Measurements from ENCODE around the gene CHST3. TPM values are rescaled to one million over a fixed set of nuclear protein-coding genes. Genes with fewer than 3 reads are reported as not detected.
A peak's percentile ranks its signal among the peaks of the same experiment; 100 is the strongest.

CHST3 gene
- total RNA-seq, 4 donors from 2014 or later: 8.6 to 16.9 (median 14.0) TPM

DNA sequence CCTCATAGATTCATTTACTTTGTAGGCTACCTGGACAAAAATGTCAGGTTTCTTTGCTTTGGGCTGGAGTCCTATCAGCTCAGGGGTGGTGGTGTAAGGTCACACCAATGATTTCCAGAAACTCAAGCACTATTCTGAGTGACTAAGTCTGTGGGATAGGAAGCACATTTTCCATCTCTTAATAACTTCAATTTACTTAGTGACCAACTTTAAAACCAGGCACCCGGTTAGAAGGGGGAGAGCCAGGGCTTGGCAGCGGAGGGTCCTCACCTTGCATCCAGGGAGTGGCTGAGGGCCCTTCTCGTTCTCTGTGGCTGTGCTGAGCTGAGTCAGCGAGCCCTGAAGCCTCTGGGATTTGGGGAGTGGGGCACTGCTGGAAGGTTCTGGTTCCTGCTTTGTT is 6.7 kb downstream of the CHST3 start:
- Histone ChIP-seq H3K36me3 (no peaks in the 10 kb centered on the region), H3K27ac (peak overlapping the region in 2 of 3 donors; percentile 4 to 72), H3K27me3 (no peaks in the 10 kb centered on the region), H3K4me3 (replicated peaks in 1 of 3) (no peak overlapping the region), H3K9me3 (no peaks in the 10 kb centered on the region), H3K4me1 (peaks cover 20 to 75% of the 10 kb centered on the region in 2 donors)
- WGBS, 2 donors: 41% methylated on average over 4 of the region's 4 CpGs
- TF ChIP-seq POLR2A (IDR thresholded peaks at IDR 0.05) (no peak), CTCF (IDR thresholded peaks at IDR 0.05) (no peak)
- intact Hi-C loops (cut with DNase I): no loop called here
- DNase-seq: peak; percentile 48 to 67

DNA sequence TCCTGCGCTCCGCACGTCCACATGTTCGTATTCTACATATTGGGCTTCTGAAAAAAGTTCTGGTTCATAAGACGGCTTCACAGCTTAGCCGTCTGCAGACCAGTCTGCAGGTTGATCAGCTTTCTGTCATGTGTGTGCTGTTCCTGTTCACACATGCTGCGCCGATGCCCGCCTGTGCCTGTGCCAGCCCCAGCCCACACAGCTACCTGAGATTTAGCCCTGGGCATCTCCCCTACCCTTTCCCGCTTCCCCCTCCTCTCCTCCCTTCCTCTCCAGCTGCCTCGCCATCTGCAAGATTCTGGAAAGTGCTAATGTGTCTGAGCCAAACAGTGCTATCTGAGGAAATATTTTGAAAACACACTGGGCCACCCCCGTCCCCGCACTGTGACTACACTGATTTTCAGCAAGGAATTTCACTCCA is 7.1 kb downstream of the CHST3 start:
- 82 to 88% methylated on average over 13 of the region's 13 CpGs for WGBS, 2 donors
- peak overlapping the region in 2 of 3 donors; percentile 4 to 72 for H3K27ac ChIP-seq
- no peaks in the 10 kb centered on the region for H3K9me3 ChIP-seq
- peaks cover 22 to 75% of the 10 kb centered on the region in 2 donors for H3K4me1 ChIP-seq
- no peaks in the 10 kb centered on the region for H3K36me3 ChIP-seq
- TF ChIP-seq POLR2A (IDR thresholded peaks at IDR 0.05) (no peak), CTCF (IDR thresholded peaks at IDR 0.05) (no peak)
- DNase-seq: peak; percentile 12 to 34
- no peaks in the 10 kb centered on the region for H3K27me3 ChIP-seq
- H3K4me3 ChIP-seq (replicated peaks in 1 of 3): no peak overlapping the region
- intact Hi-C loops (cut with DNase I): no loop called here

DNA sequence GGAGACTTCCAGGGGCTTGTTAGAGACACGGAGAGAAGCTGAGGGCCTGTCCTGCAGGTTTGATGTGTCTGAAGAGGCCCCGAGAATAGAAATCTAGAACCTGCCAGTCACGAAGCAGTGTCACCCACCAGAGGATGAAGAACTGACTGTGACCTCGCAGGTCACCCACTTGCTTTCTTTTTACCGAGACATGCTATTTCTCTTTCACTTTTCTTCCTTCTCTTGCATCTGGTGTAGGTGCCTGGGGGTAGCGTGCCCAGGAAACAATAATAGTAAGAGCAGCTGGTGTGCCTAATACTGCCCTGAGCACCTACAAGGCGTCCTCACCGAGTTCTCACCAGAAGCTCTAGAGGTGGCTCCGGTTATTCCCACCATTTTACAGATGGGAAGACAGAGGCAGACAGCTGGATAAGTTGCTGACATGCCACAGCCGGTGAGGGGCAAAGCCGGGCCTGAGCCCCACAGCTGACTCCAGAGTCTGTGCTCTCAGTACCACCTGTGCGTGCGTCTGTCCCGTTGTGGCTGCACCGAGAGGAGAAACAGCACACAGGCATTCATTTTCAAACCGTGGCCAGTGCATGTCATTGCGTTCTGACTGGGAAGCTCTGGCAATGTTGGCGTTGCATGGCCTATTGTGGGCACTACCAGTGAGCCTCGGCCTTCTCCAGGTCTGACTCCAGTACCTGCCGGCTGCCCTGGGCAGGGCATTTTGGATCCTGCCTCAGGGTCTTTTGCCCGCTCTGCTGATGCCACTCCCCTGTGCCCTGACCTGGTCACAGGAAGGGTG is 7.8 kb downstream of the CHST3 start:
- DNase-seq: no peak
- Histone ChIP-seq H3K27ac (peak overlapping the region in 1 of 3 donors; percentile 72), H3K27me3 (no peaks in the 10 kb centered on the region), H3K4me3 (replicated peaks in 1 of 3) (no peak overlapping the region), H3K36me3 (no peaks in the 10 kb centered on the region), H3K4me1 (peaks cover 28 to 78% of the 10 kb centered on the region in 2 donors), H3K9me3 (no peaks in the 10 kb centered on the region)
- intact Hi-C loops (cut with DNase I): no loop called here
- TF ChIP-seq POLR2A (IDR thresholded peaks at IDR 0.05): no peak
- no peak for TF ChIP-seq CTCF (IDR thresholded peaks at IDR 0.05)
- 89 to 91% methylated on average over 16 to 21 of the region's 21 CpGs for WGBS, 2 donors

DNA sequence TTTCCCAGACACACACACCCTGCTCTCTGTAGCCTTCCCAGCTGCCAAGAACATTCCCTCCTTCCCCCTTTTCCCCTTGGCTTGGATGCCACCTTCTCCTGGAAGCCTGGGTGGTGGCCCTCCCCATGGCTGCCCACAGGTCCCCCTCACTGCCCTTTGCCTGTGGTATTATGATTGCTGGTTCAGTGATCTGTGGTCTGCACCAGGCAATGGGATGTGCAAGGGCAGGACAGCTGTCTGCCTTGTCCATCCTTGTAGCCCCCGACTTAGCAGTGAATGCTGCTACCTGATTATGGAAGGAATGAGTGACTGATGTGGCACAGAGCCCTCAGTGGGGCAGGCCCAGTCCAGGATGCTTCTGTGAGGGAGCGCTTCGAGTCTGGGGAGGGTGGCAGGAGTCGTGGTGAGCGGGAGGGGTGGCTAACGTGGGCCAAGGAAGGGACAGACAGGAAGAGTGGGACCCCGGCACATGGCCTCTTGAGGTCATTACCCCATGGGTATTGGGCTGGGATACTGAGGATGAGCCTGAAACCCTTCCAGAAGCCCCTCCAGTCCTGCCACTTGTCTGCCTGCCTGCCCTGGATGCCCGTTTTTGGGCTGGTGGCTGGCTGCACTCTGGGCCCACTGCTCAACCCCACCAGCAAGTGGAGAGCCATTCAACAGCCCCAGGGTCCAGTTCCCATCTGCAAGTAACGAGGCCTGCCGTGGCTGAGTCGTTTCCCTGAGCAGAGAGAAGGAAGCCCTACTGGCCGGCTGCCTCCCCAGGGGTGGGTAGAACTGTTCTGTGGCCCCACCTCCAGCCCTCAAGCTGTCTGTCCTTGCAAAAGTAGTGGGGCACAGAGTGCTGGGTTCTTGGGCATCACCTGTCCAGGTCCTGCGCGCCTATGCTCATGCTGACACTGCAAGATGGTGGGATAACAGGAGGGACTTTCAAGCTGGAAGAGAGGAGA is 8.8 kb downstream of the CHST3 start:
- intact Hi-C loops (cut with DNase I): no loop called here
- no peak overlapping the region for H3K27ac ChIP-seq
- H3K9me3 ChIP-seq: no peaks in the 10 kb centered on the region
- WGBS, 2 donors: 83 to 89% methylated on average over 8 to 12 of the region's 14 CpGs
- H3K4me1 ChIP-seq: peaks cover 35 to 87% of the 10 kb centered on the region in 2 donors
- H3K36me3 ChIP-seq: no peaks in the 10 kb centered on the region
- DNase-seq: no peak
- TF ChIP-seq CTCF (IDR thresholded peaks at IDR 0.05) (no peak), POLR2A (IDR thresholded peaks at IDR 0.05) (no peak)
- H3K4me3 ChIP-seq (replicated peaks in 1 of 3): no peak overlapping the region
- no peaks in the 10 kb centered on the region for H3K27me3 ChIP-seq
